Upper lobe of left lung (tissue), 6 donors: ENCODE results near the gene TMC3. TPM values are rescaled to one million over a fixed set of nuclear protein-coding genes. Genes with fewer than 3 reads are reported as not detected.

Source experiments
- ATAC-seq, 2 donors: fragments of 200-7000 bp; cut with Tn5 transposase; one replicate each; pipeline ENCODE4 v1.9.1; 2022; ENCODE audit warnings: mild to moderate bottlenecking in 2 of 2, moderate library complexity in 2 of 2; ENCODE audit not compliant: low FRiP score in 2 of 2
- DNase-seq, 2 donors: peaks; one replicate each; pipeline ENCODE4 v3.0.0-alpha.2; 2019 to 2020
- H3K27ac ChIP-seq, 4 donors: fragments of 200-600 bp; sonication (generic); one replicate each; pipeline ENCODE4 v1.5.1; 2016 to 2019
- H3K27me3 ChIP-seq, 4 donors: fragments of 200-600 bp; sonication (generic); one replicate each; pipeline ENCODE4 v1.5.1; 2017 to 2019
- H3K36me3 ChIP-seq, 4 donors: fragments of 200-600 bp; sonication (generic); one replicate each; pipeline ENCODE4 v1.5.1; 2016 to 2019
- H3K4me1 ChIP-seq, 4 donors: fragments of 200-600 bp; sonication (generic); one replicate each; pipeline ENCODE4 v1.5.1; 2018 to 2019
- H3K4me3 ChIP-seq, 4 donors: fragments of 200-600 bp; sonication (generic); one replicate each; pipeline ENCODE4 v1.5.1; 2017 to 2019; ENCODE audit warnings: mild to moderate bottlenecking in 2 of 4, moderate library complexity in 1 of 4
- H3K9me3 ChIP-seq, 4 donors: fragments of 200-600 bp; sonication (generic); one replicate each; pipeline ENCODE4 v1.5.1; 2018 to 2019
- EP300 ChIP-seq, 4 donors: sonication (generic); formaldehyde crosslinking; IDR thresholded peaks; one replicate each; pipeline ENCODE4 v1.5.1; 2017; ENCODE audit warnings: antibody characterized with exemption in 4 of 4, control low read depth in 2 of 4
- POLR2A ChIP-seq, 4 donors: fragments of 450-650 bp; IDR thresholded peaks; one replicate each; pipeline ENCODE4 v1.5.1; 2016 to 2017; ENCODE audit warnings: antibody characterized with exemption in 4 of 4, mild to moderate bottlenecking in 2 of 4
- POLR2AphosphoS5 ChIP-seq, 2 donors: sonication (generic); formaldehyde crosslinking; IDR thresholded peaks; one replicate each; pipeline ENCODE4 v1.5.1; 2017; ENCODE audit warnings: antibody characterized with exemption in 2 of 2
- WGBS, 2 donors: methylation state at CpG; one replicate each; pipeline ENCODE4 v1.1.5; 2017 to 2018; 5-methylcytosine and 5-hydroxymethylcytosine counted together
- total RNA-seq, 6 donors: library from RNA; depleted of rRNA in 4 of 6; stranded (reverse); fragments of >200 nt in 4 of 6; gene quantifications; one replicate each; pipeline versions ENCODE4 v1.1.0 to v1.2.1, GENCODE V29; 2016 to 2021
- TF ChIP-seq, protein P1 (sequence below), 6 experiments: fragments of 450-650 bp in 4 of 6; fragments of 200-600 bp in 2 of 6; sonication (generic) in 2 of 6; IDR thresholded peaks; one replicate each; pipeline ENCODE4 v1.5.1; 2016 to 2019; ENCODE audit warnings: antibody characterized with exemption in 6 of 6
- donor health status: DM: no; HTN: no; CAD: no; lungs with moderate emphysema.
- donor health status: DM: no; HTN: yes; CAD: no; lungs with severe emphysema.

The TMC3 gene
- total RNA-seq, 6 donors from 2014 or later = not detected

DNA sequence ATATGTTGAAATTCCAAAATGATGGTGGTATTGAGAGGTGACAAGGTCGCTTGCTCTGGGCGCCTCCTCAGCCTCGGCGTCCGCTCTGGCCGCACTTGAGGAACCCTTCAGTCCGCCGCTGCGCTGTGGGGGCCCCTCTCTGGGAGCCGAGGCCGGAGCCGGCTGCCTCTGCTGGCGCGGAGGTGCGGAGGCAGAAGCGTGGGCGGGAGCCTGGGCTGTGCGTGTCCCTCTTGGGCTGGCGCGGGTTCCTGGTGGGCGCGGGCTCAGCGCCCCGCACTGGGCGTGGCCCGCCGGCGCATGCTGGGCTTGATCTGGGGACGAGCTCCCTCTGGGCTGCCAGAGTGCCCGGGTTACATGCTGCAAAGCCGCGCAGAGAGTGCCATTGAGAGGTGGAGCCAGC lies 39.8 kb upstream of the TMC3 start:
- no peak overlapping the region for H3K27ac ChIP-seq
- H3K4me3 ChIP-seq = no peak overlapping the region
- H3K9me3 ChIP-seq = no peaks in the 10 kb centered on the region
- 92 to 97% methylated on average over 6 to 32 of the region's 32 CpGs for WGBS, 2 donors
- TF ChIP-seq EP300 (IDR thresholded peaks at IDR 0.05) (no peak), POLR2AphosphoS5 (IDR thresholded peaks at IDR 0.05) (no peak), POLR2A (IDR thresholded peaks at IDR 0.05) (no peak)
- TF ChIP-seq, protein P1, sequence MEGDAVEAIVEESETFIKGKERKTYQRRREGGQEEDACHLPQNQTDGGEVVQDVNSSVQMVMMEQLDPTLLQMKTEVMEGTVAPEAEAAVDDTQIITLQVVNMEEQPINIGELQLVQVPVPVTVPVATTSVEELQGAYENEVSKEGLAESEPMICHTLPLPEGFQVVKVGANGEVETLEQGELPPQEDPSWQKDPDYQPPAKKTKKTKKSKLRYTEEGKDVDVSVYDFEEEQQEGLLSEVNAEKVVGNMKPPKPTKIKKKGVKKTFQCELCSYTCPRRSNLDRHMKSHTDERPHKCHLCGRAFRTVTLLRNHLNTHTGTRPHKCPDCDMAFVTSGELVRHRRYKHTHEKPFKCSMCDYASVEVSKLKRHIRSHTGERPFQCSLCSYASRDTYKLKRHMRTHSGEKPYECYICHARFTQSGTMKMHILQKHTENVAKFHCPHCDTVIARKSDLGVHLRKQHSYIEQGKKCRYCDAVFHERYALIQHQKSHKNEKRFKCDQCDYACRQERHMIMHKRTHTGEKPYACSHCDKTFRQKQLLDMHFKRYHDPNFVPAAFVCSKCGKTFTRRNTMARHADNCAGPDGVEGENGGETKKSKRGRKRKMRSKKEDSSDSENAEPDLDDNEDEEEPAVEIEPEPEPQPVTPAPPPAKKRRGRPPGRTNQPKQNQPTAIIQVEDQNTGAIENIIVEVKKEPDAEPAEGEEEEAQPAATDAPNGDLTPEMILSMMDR (IDR thresholded peaks at IDR 0.05) = no peak
- ATAC-seq = no peak
- no peaks in the 10 kb centered on the region for H3K27me3 ChIP-seq
- peak in 1 of 2 donors; percentile 79 for DNase-seq
- H3K4me1 ChIP-seq = peaks cover 0 to 6% (median 2%) of the 10 kb centered on the region in 4 donors
- H3K36me3 ChIP-seq = no peaks in the 10 kb centered on the region

DNA sequence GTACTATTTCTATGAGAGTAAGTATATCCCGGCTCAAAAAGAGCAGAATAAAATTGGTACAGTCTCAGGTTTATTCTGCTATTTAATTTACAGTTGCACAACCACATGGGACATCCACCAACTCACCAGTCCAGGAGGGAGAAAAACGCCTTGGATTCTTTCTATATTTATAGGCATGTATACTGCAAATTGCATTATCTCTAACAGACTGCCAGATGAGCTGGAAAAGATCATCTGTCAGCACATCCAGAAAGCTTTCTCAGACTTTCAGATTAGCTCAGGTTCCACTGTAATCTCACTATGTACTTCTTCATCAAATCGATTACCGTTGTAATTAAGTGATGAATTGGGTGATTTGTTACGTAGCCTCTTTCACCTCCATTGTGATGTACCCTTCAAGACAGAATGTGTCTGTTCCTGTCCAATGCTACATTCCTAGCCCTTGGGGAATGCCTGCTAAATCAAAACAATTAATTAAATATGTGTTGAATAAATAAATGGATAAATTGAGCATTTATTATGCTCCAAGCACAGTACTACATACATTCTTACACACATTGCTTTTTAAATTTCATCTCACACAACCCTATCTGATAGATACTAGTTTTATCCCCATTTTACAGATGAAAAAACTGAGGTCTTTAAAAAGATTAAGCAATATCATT lies 38.1 kb upstream of the TMC3 start:
- TF ChIP-seq EP300 (IDR thresholded peaks at IDR 0.05) (no peak), POLR2AphosphoS5 (IDR thresholded peaks at IDR 0.05) (no peak), POLR2A (IDR thresholded peaks at IDR 0.05) (no peak)
- TF ChIP-seq, protein P1 (IDR thresholded peaks at IDR 0.05) = no peak
- H3K27ac ChIP-seq = no peak overlapping the region
- ATAC-seq (no peak), DNase-seq (no peak)
- H3K27me3 ChIP-seq = no peaks in the 10 kb centered on the region
- H3K4me1 ChIP-seq = peaks cover 0 to 6% (median 2%) of the 10 kb centered on the region in 4 donors
- no peaks in the 10 kb centered on the region for H3K9me3 ChIP-seq
- no peaks in the 10 kb centered on the region for H3K36me3 ChIP-seq
- WGBS, 2 donors = 77 to 85% methylated on average over 4 to 5 of the region's 5 CpGs
- no peak overlapping the region for H3K4me3 ChIP-seq

DNA sequence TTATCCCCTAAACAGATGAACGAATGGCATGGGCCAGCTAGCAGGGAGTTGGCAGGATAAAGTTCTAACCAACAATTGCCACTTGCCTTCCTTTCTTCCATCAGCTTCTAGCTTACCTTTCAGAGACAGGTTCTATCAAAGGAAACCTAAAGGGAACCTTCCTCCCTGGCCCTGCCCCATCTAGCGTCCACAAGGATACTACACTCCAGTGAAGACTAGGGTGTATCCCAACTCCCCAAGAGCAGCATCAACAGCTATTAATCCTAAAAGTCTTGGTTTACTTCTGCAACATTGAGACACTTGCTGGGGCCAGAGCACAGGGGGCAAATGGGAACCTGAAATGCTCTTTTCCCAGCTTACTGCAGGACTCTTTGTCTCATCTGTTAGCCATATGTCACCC lies 37.0 kb upstream of the TMC3 start:
- DNase-seq = no peak
- no peak overlapping the region for H3K27ac ChIP-seq
- TF ChIP-seq POLR2AphosphoS5 (IDR thresholded peaks at IDR 0.05) = no peak
- H3K4me1 ChIP-seq = peaks cover 0 to 6% (median 2%) of the 10 kb centered on the region in 4 donors
- 80 to 84% methylated on average over 2 of the region's 2 CpGs for WGBS, 2 donors
- no peaks in the 10 kb centered on the region for H3K36me3 ChIP-seq
- H3K27me3 ChIP-seq = no peaks in the 10 kb centered on the region
- ATAC-seq = no peak
- H3K9me3 ChIP-seq = no peaks in the 10 kb centered on the region
- H3K4me3 ChIP-seq = no peak overlapping the region

DNA sequence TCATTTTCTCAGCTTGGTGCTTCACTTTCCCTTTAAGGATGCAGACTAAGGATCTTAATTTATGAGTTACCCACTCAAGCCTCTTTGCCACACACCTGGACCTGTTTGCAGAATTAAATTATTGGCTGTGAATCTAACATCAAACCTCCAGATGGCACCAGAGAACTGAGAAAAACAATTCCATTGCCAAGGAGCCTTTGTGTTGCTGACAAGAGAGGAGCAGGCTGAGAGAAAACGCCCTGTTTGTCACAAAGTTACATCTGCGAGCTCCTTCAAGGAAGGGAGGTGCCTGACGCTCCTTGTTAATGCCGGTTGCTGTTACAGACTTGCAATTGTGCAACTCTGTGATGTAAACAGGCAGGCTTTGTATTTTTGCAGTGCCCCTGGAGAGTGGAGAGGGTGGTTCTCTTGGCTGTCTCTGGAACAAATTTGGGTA lies 36.3 kb upstream of the TMC3 start:
- Histone ChIP-seq H3K9me3 (no peaks in the 10 kb centered on the region), H3K27ac (no peak overlapping the region), H3K4me3 (no peak overlapping the region), H3K4me1 (peaks cover 0 to 6% (median 2%) of the 10 kb centered on the region in 4 donors), H3K27me3 (no peaks in the 10 kb centered on the region), H3K36me3 (no peaks in the 10 kb centered on the region)
- ATAC-seq (peak; percentile 55 to 95), DNase-seq (peak in 1 of 2 donors; percentile 21)
- 0% methylated on average over 4 of the region's 4 CpGs for WGBS, 2 donors
- TF ChIP-seq, protein P1 (IDR thresholded peaks at IDR 0.05) = peak in 5 of 6 experiments; percentile 13 to 64 (median 46)
- no peak for TF ChIP-seq POLR2A (IDR thresholded peaks at IDR 0.05)

DNA sequence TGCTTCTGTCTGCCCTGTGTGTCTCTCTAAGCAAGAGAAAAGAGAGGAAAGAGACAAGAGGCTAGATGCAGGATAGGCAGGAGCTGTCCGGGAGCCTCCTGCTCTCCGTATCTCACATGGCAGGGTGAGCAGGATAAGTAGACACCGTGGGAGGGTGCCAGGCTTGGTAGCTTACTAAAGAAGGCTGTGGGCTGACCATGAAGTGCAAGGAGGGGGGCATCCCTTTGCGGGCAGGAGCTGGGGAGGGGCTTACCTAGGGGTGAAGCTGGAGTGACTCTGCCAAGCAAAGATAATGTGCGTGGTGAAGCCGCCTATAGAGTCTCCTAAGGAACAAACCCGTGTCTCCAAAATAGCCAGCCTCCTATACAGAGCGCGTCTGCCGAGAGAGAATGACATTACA lies 33.7 kb upstream of the TMC3 start:
- no peaks in the 10 kb centered on the region for H3K9me3 ChIP-seq
- H3K4me1 ChIP-seq = peaks cover 0 to 6% (median 2%) of the 10 kb centered on the region in 4 donors
- no peaks in the 10 kb centered on the region for H3K27me3 ChIP-seq
- ATAC-seq (peak in 1 of 2 donors; percentile 51), DNase-seq (no peak)
- 57 to 61% methylated on average over 10 of the region's 10 CpGs for WGBS, 2 donors
- no peak overlapping the region for H3K4me3 ChIP-seq
- no peaks in the 10 kb centered on the region for H3K36me3 ChIP-seq
- TF ChIP-seq, protein P1 (IDR thresholded peaks at IDR 0.05) = no peak
- TF ChIP-seq POLR2A (IDR thresholded peaks at IDR 0.05) (no peak), POLR2AphosphoS5 (IDR thresholded peaks at IDR 0.05) (no peak), EP300 (IDR thresholded peaks at IDR 0.05) (no peak)
- H3K27ac ChIP-seq = no peak overlapping the region
